GM18498 (cell line): ENCODE results near the gene PTPRN2.
"Not testable (repeated sequence)": the region's sequence is repeated elsewhere in the genome, so short reads cannot be mapped to it uniquely, and the experiment has no call there.

Experiments
- ATAC-seq: cut with Tn5 transposase; IDR thresholded peaks from one replicate; pipeline ENCODE4 v1.9.1; 2021; ENCODE audit warnings: mild to moderate bottlenecking, moderate library complexity; ENCODE audit not compliant: unreplicated experiment

PTPRN2 gene

GRCh38 chr7:157498657-157499056 is 1089.0 kb downstream of the PTPRN2 start:
- no peak for ATAC-seq

- no peak for ATAC-seq
Measured at GRCh38 chr7:157497744-157498651, 1089.6 kb downstream of the PTPRN2 start.

GRCh38 chr7:157497367-157497743 is 1090.3 kb downstream of the PTPRN2 start:
- no peak for ATAC-seq

GRCh38 chr7:157496416-157497275 is 1091.0 kb downstream of the PTPRN2 start:
- no peak for ATAC-seq

- no peak for ATAC-seq
Measured at GRCh38 chr7:157495594-157495993, 1092.0 kb downstream of the PTPRN2 start.

GRCh38 chr7:157495177-157495553 is 1092.5 kb downstream of the PTPRN2 start:
- ATAC-seq, result no peak

- ATAC-seq, result no peak
Measured at GRCh38 chr7:157494506-157495176, 1093.0 kb downstream of the PTPRN2 start.

- no peak for ATAC-seq
Measured at GRCh38 chr7:157493776-157494175, 1093.8 kb downstream of the PTPRN2 start.

GRCh38 chr7:157493017-157493416 is 1094.6 kb downstream of the PTPRN2 start:
- no peak for ATAC-seq

GRCh38 chr7:157490465-157490912 is 1097.1 kb downstream of the PTPRN2 start:
- no peak for ATAC-seq

- not testable (repeated sequence) for ATAC-seq
Measured at GRCh38 chr7:157489870-157490269, 1097.8 kb downstream of the PTPRN2 start.
